DMS 273 treated with DMSO at 0.1 percent for 48 hours (cell line): ENCODE results near the gene SRPRB.

ENCODE experiments used
- DNase-seq: peaks from one replicate; lab custom pipeline; 2025; lab: John Stamatoyannopoulos, UW

The SRPRB gene

GRCh38 chr3:133840767-133841166, 35.2 kb downstream of the SRPRB start:
- no peak for DNase-seq

DNA sequence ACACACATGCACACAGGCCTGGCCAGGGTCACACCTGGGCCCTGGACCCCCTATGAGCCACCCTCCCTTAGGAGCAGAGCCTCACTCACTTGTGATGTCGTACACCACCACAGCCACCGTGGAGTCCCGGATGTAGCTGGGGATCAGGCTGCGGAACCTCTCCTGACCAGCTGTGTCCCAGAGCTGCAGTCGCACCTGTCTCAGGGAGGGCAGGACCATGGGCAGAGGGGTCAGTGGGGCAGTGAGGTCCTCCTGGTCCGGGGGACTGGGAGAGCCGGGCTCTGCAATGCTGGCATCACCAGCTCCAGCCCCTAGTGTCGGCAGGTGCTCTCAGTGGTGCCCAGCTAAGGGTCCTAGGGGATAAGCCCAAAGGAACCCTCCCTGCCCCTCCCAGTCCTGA, 35.6 kb downstream of the SRPRB start:
- DNase-seq = no peak

DNA sequence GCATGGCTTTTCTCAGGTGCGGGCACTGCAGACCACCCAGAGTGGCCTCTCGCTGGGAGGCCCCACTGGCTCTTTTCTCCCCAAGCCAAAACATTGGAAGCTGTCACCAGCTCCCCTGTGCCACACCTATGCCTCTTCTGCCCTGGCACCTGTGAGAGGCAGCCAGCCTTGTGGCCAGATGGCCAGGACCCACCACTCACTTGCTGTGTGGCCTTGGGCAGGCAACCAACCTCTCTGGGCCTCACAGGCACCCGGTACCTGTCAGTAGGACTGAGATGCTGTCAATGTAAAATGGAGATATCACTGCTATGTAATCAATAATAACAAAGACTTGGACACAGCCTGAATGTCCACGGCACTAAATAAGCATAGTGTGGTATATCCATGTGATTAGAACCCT, 36.5 kb downstream of the SRPRB start:
- DNase-seq = no peak

DNA sequence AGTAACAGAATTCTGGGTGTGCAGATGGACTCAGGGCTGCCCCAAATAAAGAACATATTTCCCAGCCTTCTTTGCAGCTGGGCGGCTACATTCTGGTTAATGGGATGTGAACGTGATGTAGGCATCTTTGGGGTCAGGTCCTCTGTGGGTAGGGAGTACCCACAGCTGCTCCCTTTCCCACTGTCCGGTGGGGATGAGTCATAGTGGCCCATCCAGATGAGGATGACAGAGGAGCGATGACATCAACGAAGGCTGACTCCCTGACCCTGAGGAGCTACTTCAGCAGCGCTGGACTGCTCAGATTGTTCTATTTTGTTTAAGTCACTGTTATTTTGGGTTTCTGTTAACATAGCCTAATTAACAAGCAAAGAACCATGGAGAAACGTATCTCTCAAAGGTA, 38.0 kb downstream of the SRPRB start:
- no peak for DNase-seq

- DNase-seq = no peak
Observed at GRCh38 chr3:133845127-133845526, 39.5 kb downstream of the SRPRB start.

- DNase-seq = no peak
Observed at GRCh38 chr3:133849346-133849745, 43.7 kb downstream of the SRPRB start.

DNA sequence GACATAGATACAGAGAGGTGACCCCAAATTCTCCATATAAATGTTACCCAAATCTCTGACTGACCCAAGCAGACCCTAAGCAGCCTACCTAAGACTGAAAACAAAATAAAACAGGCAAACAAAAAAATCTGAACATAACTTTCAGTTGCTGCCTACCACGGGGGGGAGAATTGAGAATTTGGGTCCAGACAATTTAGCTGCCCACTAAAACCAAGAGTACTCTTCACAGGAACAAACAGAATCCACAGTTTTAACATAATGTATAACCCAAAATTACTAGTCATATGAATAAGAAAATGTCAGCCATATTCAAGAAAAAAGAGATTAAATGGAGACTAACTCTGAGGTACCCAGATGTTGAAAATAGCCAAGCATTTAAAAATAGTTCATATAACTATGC, 44.4 kb downstream of the SRPRB start:
- no peak for DNase-seq

- no peak for DNase-seq
Observed at GRCh38 chr3:133851266-133851906, 45.8 kb downstream of the SRPRB start.

DNA sequence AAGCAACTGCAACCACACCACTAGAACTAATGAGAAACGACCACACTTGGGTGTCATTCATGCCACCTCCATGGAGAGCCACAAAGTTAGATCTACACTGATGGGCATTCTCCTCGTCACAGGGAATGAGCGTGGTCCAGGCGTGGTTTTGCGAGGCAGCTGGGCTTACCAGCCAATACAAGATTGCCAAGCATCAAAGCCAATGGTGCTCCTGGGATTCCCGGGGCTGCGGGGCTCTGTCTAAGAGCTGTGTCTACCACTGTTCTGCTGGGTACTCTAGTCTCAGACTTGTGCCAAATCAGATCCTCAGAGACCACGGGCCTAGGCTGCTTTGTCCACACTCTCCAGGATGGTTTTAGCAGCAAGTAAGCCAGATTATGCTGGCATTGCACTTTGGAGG, 46.3 kb downstream of the SRPRB start:
- no peak for DNase-seq

DNA sequence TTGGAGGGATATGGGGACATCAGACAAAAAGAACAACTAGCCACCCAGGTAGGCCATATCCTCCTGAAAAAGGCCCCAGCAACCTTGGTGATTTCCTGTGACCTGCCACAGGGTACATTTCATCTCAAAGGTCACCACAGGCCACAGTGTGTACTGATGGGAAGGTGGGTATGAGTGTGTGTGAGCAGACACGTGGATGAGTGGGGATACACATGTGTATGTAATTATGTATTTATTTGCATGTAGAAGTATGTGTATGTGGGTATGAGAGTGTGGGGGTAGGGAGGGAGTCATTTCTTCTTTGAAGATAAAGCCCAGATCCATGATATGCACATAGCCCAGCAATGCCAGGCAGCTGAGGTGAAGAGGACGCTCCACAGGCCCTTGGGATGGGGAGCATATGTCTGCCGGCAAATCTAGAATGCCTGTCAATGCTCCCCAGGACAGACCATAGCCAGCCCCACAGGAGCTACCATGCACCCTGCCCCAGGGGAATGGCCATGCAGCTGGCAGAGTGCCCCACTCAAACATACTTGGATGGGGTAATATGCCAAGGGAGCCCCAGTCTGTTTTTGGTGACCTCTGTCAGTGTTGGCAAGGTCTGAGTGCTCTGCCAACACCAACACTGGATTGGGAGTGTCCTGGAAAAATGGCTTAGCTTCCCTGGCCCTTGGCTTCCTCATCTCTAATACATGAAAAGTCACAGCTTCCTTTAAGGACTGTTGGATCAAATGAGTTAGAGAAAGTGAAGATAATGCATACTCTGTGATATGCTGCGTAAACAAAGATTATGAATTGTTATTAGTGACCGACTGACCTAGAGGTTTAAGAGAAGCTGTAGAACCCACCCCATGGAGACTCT, 47.7 kb downstream of the SRPRB start:
- DNase-seq = no peak

DNA sequence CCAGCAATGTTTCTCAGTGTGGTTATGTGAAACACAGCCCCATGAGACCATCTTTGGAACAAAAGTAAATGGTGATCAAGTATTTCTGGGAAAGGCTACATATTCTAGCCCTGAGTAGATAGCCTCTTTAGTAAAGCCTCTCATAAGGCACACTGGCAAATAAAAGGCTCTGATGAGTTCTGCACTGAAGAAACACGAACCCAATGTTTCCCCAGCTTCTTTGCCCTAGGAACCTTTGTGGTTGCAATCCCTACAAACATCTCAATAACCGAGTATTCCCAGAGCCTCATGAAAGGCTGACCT, 48.3 kb downstream of the SRPRB start:
- no peak for DNase-seq

- no peak for DNase-seq
Observed at GRCh38 chr3:133854264-133855001, 48.8 kb downstream of the SRPRB start.

DNA sequence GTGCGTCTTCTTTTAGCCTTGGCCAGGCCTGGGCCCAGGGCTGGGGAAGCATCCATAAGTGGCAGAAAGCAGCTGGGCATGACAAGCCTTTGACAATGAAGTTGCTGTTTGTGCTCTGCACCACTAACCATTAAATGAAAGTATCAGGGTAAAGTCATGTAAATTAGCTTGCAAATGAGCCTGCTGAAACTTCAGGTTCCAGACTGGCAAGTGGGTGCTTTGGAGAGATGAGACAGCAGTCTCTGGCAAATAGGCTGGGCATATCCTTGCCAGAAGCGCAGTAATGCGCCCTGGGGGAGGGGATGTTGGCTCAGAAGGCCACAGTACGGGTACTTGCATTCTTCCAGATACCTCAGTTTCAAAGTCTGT, 49.4 kb downstream of the SRPRB start:
- no peak for DNase-seq

DNA sequence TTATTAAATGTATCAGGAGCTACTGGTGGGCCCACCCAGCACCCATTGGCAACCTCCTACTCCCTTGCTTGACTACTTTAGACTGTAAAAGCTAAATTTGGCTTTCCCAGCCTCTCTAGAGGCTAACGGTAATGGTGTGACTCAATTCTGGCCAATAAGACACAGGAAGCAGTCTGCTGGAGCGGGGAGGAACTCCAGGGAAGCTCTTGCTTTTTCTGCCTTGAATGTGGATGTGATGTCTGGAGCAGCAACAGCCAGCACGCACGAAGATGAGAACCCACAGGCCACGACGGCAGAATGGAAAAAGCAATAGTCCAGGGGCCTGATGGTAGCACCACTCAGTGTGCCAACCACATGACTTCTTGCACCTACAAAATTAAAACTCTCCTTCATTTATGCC, 50.2 kb downstream of the SRPRB start:
- no peak for DNase-seq

- no peak for DNase-seq
Observed at GRCh38 chr3:133856316-133856715, 50.7 kb downstream of the SRPRB start.

GRCh38 chr3:133857767-133858166, 52.2 kb downstream of the SRPRB start:
- no peak for DNase-seq

- no peak for DNase-seq
Observed at GRCh38 chr3:133859381-133860234, 54.0 kb downstream of the SRPRB start.

DNA sequence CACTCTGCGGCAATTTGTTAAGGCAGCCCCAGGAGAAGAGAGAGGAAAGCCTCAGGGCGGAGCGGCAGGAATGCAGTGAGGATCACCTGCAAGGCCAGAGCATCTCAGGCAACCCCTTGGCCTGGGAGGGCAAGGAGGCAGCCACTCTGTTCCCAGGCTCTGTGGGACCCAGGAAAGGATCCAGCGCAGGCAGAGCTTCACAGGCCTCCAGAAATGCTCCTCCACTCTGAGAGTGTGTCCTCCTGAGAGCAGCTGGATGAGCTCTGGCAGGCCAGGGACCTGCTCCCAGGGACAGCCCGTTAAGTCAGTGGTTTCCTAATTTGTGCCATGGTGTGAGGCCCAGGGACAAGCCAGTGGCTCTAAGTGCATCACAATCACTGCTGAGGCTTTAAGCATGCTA, 54.9 kb downstream of the SRPRB start:
- no peak for DNase-seq

DNA sequence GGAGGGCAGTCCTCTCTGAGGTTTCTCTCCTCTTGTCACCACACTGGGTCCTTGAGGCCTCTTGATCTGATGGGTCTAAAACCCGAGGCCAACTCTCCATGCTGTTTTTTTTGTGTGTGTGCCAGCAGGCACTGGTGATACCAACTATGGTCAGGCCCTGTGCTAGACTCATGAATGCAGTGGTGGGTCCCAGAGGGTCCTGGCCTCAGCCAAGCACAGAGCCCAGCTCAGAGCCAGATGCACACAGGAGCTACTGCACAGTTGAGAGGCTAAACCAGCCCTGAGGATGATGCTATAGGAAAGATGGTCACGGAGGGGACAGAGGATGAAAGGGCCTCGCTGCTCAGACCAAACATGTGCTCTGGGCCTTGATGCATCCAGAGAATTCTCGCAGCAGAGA, 56.5 kb downstream of the SRPRB start:
- DNase-seq = no peak

DNA sequence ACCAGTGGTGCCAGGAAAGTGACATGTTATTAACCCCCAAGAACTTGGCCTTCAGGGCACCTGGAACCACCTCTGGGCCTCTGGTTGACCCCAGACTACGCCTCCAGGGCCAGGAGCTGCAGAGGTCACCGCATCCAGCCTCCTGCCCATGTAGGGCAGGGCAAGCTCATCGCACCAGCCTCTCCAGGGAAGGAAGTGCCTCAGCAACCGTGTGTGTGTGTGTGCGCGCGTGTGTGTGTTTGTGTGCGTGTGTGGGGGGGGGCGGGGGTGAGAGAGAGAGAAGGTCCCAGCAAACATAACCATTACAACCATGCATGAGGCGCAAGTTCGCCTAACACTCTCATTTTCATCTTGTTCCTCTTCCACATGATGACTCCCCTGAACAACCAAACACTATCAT, 58.3 kb downstream of the SRPRB start:
- DNase-seq = no peak

GRCh38 chr3:133864616-133865015, 59.0 kb downstream of the SRPRB start:
- DNase-seq = no peak

DNA sequence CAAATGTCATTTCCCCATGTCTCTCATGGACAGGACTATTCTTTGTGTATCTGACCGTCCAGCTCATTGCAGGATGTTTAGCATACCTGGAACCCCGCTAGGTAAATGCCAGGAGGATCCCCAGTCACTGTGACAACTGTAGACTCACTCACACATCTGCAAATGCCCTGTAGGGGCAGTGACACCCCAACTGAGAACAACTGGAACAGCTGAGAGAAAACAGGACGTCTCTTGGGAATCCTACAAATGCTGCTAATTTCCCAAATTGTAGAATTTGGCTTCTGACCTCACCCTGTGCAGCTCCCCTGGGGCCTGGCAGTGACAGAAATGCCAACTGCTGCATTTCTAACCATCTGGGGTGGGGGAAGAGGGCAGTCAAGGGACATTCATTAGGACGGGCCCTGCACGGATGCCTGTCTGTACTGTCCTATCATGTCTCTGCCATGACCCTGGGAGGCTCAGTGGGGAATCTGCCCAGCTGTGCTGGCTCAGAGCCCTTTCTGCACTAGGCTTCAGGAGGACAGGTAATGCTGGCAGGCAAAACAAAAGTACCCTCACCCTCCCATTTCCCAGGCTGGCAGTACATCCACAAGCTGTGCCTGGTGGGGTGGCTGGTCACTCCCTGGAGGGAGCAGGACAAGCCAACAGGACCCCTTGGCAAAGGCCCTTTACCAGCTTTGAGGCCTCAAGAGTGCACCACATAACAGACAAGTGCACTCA, 59.7 kb downstream of the SRPRB start:
- DNase-seq = no peak
